T-helper 22 cell (primary cell): ENCODE measurements around the gene PATJ.
"Not testable (repeated sequence)": the region's sequence is repeated elsewhere in the genome, so short reads cannot be mapped to it uniquely, and the experiment has no call there.

Experiments used
- DNase-seq: peaks from one replicate; pipeline ENCODE4 v3.0.0-alpha.2; 2020; ENCODE audit warnings: low read depth

PATJ gene

GRCh38 chr1:62213075-62213914 lies 471.0 kb downstream of the PATJ start:
- no peak for DNase-seq

GRCh38 chr1:62218604-62219003 lies 476.3 kb downstream of the PATJ start:
- no peak for DNase-seq

- DNase-seq: not testable (repeated sequence)
Measured at GRCh38 chr1:62220456-62220855, 478.2 kb downstream of the PATJ start.

GRCh38 chr1:62221171-62221570 lies 478.9 kb downstream of the PATJ start:
- DNase-seq: no peak

GRCh38 chr1:62222321-62222720 lies 480.0 kb downstream of the PATJ start:
- DNase-seq: no peak

GRCh38 chr1:62224182-62224581 lies 481.9 kb downstream of the PATJ start:
- no peak for DNase-seq

- no peak for DNase-seq
Measured at GRCh38 chr1:62227496-62227895, 485.2 kb downstream of the PATJ start.
